Measurements from ENCODE around the gene CCKAR. TPM values are rescaled to one million over a fixed set of nuclear protein-coding genes. Genes with fewer than 3 reads are reported as not detected.

The CCKAR gene
- total RNA-seq, 1 donor from 2014 or later, result not detected

DNA sequence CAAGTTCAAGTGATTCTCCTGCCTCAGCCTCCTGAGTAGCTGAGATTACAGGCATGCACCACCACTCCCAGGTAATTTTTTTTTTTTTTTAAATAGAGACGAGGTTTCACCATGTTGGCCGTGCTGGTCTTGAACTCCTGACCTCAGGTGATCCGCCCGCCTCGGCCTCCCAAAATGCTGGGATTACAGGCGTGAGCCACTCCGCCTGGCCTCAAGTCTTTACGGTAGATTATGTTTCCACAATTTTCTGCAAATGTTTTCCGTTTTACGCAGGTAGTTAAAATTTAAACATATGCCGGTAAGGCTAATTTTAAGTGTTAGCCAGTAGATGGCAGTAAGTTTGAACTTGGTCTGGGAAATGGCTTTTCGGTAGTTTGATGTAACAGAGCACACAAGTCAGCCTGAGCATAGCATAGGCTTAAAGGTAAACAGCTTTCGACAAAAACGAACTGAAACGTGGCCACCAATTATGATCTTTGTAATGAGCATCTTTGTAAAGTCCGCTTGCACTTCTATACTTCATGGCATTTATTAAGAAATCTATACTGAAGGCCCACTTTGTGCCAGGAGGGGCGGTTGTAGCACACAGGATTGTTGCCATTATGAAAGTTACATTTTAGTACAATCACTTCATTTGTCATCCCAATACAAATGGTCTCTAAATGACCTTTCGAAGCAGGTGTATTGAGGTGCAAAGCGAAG is 31.1 kb downstream of the CCKAR start:
- peak; percentile 45 for ATAC-seq

- ATAC-seq, result no peak
These were observed 32.1 kb downstream of the CCKAR start for GRCh38 chr4:26458157-26458561.

- ATAC-seq, result no peak
These were observed 32.9 kb downstream of the CCKAR start for GRCh38 chr4:26457412-26457811.

DNA sequence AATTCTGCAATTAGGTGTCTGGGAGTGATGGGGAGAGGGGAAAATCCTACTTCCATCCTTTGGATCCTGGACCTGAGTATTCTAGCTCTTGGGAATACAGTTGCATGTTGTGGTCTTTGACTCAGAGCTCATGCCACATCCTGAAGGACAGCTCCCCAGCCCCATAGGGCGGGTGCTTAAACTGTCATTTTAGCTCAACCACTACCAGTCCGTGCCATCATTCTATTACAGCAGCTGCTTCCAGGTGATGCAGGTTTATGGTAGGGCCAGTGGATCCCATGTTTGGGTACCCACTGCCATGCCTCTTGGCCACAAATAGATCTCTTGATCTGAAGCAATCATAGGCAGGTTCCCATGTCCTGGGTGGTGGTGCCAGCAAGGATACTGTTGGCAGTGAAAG is 34.7 kb downstream of the CCKAR start:
- ATAC-seq, result no peak

DNA sequence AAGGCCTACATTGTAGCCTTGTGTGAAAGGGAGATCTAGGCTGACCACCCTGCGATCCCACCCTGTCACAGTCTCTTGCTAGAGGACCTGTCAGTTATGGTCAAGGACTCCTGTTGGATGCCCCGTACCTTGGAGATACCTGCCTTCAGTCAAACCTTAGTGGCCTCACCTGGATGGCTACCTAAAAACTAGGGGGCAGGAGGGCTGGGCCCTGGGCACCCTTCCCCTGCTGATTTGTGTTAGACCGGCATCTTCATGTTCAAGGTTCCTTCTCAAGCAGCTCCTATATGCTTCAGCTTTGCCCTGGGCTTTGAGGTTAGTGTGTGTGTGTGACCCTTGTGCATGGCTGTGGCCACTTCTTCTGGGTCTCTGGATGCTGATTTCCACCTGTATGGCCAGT is 35.3 kb downstream of the CCKAR start:
- ATAC-seq, result no peak

GRCh38 chr4:26452565-26453531 is 37.4 kb downstream of the CCKAR start:
- ATAC-seq, result no peak

DNA sequence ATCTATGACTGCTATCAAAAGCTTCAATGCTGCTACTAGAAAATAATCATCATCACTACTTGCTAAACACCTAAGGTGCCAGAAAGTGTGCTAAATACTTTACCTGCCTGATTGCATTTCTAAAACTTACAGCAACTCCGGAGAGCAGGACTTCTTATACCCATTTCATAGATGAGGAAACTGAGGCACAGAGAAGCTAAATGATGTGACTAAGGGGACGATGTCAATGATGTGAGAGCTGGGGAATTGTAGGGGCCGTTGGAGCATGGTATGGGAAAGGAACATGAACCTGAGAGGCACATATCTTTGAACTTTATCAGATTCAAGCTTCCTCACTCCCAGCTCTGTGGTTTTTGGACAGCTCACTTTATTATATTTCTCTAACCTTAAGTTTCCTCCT is 38.7 kb downstream of the CCKAR start:
- no peak for ATAC-seq

DNA sequence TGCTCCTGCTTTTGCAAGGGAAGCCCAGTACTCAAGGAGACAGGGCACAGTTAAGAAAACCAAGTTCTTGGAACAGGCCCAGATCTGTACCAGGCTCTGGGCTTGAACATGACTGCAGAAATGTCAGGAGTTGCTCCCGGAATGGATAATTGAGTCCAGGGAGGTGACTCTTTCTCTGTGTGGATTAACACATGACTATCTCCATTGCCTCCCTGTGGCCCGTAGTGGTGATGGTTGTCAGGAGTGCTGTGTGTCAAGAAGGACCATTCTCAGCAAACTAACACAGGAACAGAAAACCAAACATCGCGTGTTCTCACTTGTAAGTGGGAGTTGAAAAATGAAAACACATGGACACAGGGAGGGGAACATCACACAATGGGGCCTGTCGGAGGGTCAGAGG is 39.9 kb downstream of the CCKAR start:
- no peak for ATAC-seq

GRCh38 chr4:26447378-26447777 is 42.9 kb downstream of the CCKAR start:
- no peak for ATAC-seq

DNA sequence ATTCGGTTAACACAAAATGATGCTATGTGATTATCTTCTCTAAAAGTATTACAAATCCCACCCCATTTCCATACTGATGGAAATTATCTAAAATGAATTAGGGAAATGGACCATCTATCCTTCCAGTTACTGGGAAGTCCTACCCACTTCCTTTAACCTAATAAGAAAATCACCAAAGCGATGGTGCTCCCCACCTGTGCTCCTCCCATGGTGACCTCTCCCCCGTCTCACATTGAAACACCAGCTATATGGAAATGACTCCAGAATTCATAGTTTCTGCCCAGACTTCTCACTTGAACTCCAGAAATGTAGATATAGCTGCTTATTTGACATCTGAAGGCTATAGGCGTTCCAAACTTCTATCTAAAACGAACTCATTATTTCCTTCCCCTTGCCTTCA is 48.5 kb downstream of the CCKAR start:
- no peak for ATAC-seq

- no peak for ATAC-seq
These were observed 49.2 kb downstream of the CCKAR start for GRCh38 chr4:26441102-26441501.

DNA sequence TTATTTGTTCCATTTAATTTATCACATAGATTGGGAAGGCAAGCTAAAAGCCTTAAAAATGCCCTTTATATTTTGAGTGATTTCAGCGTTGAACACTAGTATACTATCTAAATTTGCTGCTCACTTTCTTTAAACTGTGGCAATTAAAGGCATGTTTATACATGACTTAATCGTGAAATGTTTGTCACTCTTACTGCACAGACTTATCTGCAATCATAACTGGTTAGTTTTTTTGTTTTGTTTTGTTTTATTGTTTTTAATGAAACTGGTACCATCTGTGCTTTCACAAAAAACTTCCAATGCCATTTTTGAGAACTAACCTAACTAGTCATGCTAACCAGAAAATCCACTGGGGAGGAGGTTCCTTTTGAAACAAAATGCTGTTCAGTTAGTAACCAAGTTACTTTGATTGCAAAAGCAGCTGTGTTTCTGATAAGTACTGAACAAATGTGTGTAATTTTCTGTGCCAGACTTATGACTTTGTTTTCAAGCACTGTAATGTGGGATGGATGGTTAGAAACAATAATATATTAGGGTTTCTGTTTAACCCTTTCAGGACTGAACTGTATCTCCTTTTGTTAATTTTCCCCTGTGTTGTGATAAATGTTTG is 56.1 kb downstream of the CCKAR start:
- no peak for ATAC-seq

GRCh38 chr4:26433556-26433955 is 56.7 kb downstream of the CCKAR start:
- ATAC-seq, result no peak

- ATAC-seq, result no peak
These were observed 57.9 kb downstream of the CCKAR start for GRCh38 chr4:26432419-26432818.

DNA sequence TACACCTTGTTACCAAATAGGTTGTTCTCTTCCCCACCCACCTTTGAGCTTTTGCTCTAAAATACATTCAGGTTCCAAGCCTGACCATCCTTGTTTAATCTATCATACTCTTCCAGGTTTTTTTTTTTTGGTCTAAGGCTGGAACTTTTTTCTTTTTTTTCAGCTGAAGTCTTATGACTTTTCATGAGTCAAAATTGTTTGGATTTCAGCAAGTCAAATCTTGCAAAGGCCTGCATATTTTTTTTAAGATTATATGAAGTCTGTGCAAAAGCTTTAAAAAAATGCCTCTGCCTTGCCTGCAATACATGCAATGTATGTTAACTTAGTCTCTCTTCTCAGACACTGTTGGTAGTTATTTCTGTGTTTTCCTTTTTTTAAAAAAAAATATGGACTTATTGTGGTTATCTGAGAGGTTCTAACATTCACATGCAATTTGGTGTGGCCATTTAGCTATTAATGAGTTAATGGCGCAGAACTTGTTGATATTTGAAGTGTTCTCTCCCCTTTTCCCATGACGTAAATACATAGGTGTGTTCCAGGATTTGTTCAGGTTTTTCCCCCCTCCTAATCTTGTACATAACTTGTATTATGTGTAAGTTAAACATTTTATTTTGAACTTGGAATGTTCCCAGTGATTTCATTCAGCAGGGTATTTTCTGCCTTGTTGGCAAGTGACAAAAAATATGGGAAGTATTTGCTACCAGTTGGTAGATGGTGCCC is 58.7 kb downstream of the CCKAR start:
- ATAC-seq, result no peak

Other genes starting within 250 kb of the CCKAR start
- 23.6 TPM for gene RBPJ, start 169.5 kb downstream of the CCKAR start, total RNA-seq
- gene TBC1D19, start 93.6 kb upstream of the CCKAR start, total RNA-seq, result 2.7 TPM

All from esophagus mucosa (tissue), 1 donor.